ENCODE results near the gene CRYGS. TPM values are rescaled to one million over a fixed set of nuclear protein-coding genes. Genes with fewer than 3 reads are reported as not detected.
"Not testable (repeated sequence)": the region's sequence is repeated elsewhere in the genome, so short reads cannot be mapped to it uniquely, and the experiment has no call there.

CRYGS gene
- total and polyA plus RNA-seq, 4 donors = 2.5 to 24.8 (median 5.2) TPM

DNA sequence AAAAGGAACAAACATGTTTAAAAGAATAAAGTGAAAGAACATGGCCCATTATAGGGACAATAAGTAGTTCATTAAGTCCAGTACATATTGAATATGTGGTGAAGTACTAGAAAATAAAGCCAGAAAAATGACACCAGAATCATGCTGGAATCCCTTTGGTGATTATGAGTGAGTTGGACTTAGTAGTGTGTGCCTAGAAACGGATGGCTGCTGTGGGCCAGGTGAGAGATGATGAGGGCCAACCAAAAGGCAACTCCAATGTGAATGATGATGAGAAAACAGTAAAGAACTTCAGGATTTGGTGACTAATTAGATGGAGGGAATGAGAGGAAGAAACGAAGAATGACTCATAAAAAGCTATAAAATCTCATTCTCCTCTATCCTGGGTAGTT lies 3.3 kb downstream of the CRYGS start:
- DNase-seq = no peak
- intact Hi-C loops (cut with DNase I) = loop anchor here (2.0 to 5.0 kb wide), 2 partner anchors 282 to 559 kb away; no protein-coding TSS in a partner anchor
- no peaks in the 10 kb centered on the region for H3K27me3 ChIP-seq (ENCODE audit: control insufficient read depth in 1 of 2, insufficient read depth in 2 of 2, low read length in 1 of 2)
- no peaks in the 10 kb centered on the region for H3K36me3 ChIP-seq (ENCODE audit: control insufficient read depth in 1 of 2, insufficient read depth in 2 of 2, low read length in 1 of 2)
- H3K4me3 ChIP-seq (ENCODE audit: low read length in 2 of 2) = no peak overlapping the region
- H3K4me1 ChIP-seq (ENCODE audit: control insufficient read depth in 1 of 2, insufficient read depth in 2 of 2, low read length in 2 of 2) = no peaks in the 10 kb centered on the region
- no peaks in the 10 kb centered on the region for H3K9me3 ChIP-seq (ENCODE audit: control insufficient read depth, low read length)
- 26 to 40% methylated on average over 2 of the region's 2 CpGs for WGBS, 2 donors
- no peak for ATAC-seq (ENCODE audit: low FRiP score)
- H3K27ac ChIP-seq (ENCODE audit: low read depth in 1 of 2, low read length in 2 of 2) = no peak overlapping the region

DNA sequence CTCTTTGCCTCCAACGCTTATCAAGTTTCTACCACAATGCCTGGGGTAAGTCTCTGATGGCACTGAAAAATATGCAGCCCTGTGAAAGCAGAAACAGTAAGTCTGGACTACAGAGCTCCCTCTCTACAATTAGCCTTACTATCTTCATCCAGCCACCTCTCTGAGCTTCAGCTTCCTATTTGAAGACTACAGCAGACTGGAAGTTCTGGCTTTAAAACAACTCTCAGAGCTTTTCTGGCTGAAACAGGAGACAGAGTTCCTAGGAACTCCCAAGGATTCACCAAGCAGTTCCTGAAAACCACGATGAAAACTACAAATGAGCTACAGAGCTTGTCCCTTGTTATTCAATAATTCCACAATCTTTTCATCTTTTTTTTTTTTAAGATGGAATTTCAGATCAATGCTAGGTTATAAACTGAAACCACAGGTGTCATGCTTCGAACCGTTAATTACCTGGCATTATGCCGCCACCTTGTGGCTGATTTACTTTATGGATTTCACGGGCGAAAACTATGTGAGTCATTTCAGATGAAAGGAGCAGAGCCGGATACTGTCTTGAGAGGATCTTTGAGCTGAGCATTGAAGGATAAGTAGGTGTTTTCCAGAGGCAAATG lies 3.9 kb downstream of the CRYGS start:
- Histone ChIP-seq H3K4me3 (ENCODE audit: low read length in 2 of 2) (no peak overlapping the region), H3K27ac (ENCODE audit: low read depth in 1 of 2, low read length in 2 of 2) (no peak overlapping the region), H3K27me3 (ENCODE audit: control insufficient read depth in 1 of 2, insufficient read depth in 2 of 2, low read length in 1 of 2) (no peaks in the 10 kb centered on the region), H3K9me3 (ENCODE audit: control insufficient read depth, low read length) (no peaks in the 10 kb centered on the region), H3K4me1 (ENCODE audit: control insufficient read depth in 1 of 2, insufficient read depth in 2 of 2, low read length in 2 of 2) (no peaks in the 10 kb centered on the region), H3K36me3 (ENCODE audit: control insufficient read depth in 1 of 2, insufficient read depth in 2 of 2, low read length in 1 of 2) (no peaks in the 10 kb centered on the region)
- DNase-seq (peak in 1 of 2 donors; percentile 72), ATAC-seq (ENCODE audit: low FRiP score) (peak; percentile 83)
- intact Hi-C loops (cut with DNase I) = loop anchor here (2.0 to 5.0 kb wide), 2 partner anchors 282 to 558 kb away; no protein-coding TSS in a partner anchor
- WGBS, 2 donors = 6 to 8% methylated on average over 8 of the region's 8 CpGs

DNA sequence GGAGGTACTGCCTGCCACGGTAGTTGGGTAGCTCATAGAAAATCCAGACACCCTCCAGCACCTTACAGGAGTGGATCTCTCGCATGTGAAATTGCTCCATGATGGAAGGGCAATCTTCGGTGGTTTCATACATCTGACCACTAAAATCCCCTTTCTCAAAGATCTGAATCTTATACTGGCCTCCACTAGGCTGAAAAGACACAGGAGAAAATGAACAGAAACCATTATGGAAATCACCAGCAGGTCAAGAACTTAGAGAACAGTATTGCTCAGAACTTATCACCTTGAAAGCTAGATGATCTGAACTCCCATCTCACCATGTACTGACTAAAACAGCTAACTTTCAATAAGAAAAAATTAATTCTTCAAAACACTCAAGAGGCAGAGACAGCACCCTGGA lies 5.4 kb downstream of the CRYGS start:
- 95 to 97% methylated on average over 3 of the region's 3 CpGs for WGBS, 2 donors
- intact Hi-C loops (cut with DNase I) = no loop called here
- no peaks in the 10 kb centered on the region for H3K4me1 ChIP-seq (ENCODE audit: control insufficient read depth in 1 of 2, insufficient read depth in 2 of 2, low read length in 2 of 2)

GRCh38 chr3:186536883-186537844 lies 7.0 kb downstream of the CRYGS start:
- H3K27me3 ChIP-seq (ENCODE audit: control insufficient read depth in 1 of 2, insufficient read depth in 2 of 2, low read length in 1 of 2) = no peaks in the 10 kb centered on the region
- intact Hi-C loops (cut with DNase I) = no loop called here

More for the DNA sequence above, 5.4 kb downstream of the CRYGS start:
- Histone ChIP-seq H3K36me3 (ENCODE audit: control insufficient read depth in 1 of 2, insufficient read depth in 2 of 2, low read length in 1 of 2) (no peaks in the 10 kb centered on the region), H3K4me3 (ENCODE audit: low read length in 2 of 2) (no peak overlapping the region), H3K27ac (ENCODE audit: low read depth in 1 of 2, low read length in 2 of 2) (no peak overlapping the region), H3K27me3 (ENCODE audit: control insufficient read depth in 1 of 2, insufficient read depth in 2 of 2, low read length in 1 of 2) (no peaks in the 10 kb centered on the region), H3K9me3 (ENCODE audit: control insufficient read depth, low read length) (no peaks in the 10 kb centered on the region)
- DNase-seq = no peak
- no peak for ATAC-seq (ENCODE audit: low FRiP score)

GRCh38 chr3:186534113-186534669 lies 10.0 kb downstream of the CRYGS start:
- Histone ChIP-seq H3K9me3 (ENCODE audit: control insufficient read depth, low read length) (no peaks in the 10 kb centered on the region), H3K4me3 (ENCODE audit: low read length in 2 of 2) (no peak overlapping the region), H3K36me3 (ENCODE audit: control insufficient read depth in 1 of 2, insufficient read depth in 2 of 2, low read length in 1 of 2) (no peaks in the 10 kb centered on the region), H3K27ac (ENCODE audit: low read depth in 1 of 2, low read length in 2 of 2) (no peak overlapping the region), H3K4me1 (ENCODE audit: control insufficient read depth in 1 of 2, insufficient read depth in 2 of 2, low read length in 2 of 2) (no peaks in the 10 kb centered on the region), H3K27me3 (ENCODE audit: control insufficient read depth in 1 of 2, insufficient read depth in 2 of 2, low read length in 1 of 2) (no peaks in the 10 kb centered on the region)
- intact Hi-C loops (cut with DNase I) = no loop called here
- DNase-seq (no peak), ATAC-seq (ENCODE audit: low FRiP score) (peak; percentile 29)
- WGBS, 2 donors = 85 to 86% methylated on average over 6 of the region's 6 CpGs

More at GRCh38 chr3:186536883-186537844, 7.0 kb downstream of the CRYGS start:
- no peaks in the 10 kb centered on the region for H3K36me3 ChIP-seq (ENCODE audit: control insufficient read depth in 1 of 2, insufficient read depth in 2 of 2, low read length in 1 of 2)
- no peaks in the 10 kb centered on the region for H3K9me3 ChIP-seq (ENCODE audit: control insufficient read depth, low read length)
- no peak overlapping the region for H3K27ac ChIP-seq (ENCODE audit: low read depth in 1 of 2, low read length in 2 of 2)
- H3K4me3 ChIP-seq (ENCODE audit: low read length in 2 of 2) = no peak overlapping the region
- ATAC-seq (ENCODE audit: low FRiP score) (no peak), DNase-seq (no peak)
- no peaks in the 10 kb centered on the region for H3K4me1 ChIP-seq (ENCODE audit: control insufficient read depth in 1 of 2, insufficient read depth in 2 of 2, low read length in 2 of 2)

DNA sequence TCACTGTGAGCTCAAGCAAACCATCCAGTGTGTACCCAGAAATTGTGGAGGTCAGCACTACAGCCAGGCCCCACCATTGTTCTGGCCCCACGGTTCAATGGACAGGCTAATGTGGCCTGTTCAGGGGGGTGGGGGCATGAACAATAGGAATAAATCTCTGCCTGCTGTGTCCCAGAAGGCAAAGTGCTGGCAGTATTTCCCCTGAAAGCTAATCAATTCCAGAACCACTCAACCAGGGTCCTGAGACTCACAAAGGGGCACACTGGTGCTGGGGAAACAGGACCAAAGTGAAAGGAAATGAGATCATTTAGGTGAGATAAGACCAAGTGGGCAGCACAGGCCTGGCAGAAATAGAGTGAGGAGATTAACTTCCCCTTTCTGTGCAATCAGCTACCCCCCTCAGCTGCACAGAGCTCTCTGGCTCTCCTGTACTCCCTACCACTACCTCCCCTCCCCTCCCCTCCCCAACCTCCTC lies 11.5 kb downstream of the CRYGS start:
- no peak for ATAC-seq (ENCODE audit: low FRiP score)
- Histone ChIP-seq H3K36me3 (ENCODE audit: control insufficient read depth in 1 of 2, insufficient read depth in 2 of 2, low read length in 1 of 2) (no peaks in the 10 kb centered on the region), H3K27me3 (ENCODE audit: control insufficient read depth in 1 of 2, insufficient read depth in 2 of 2, low read length in 1 of 2) (no peaks in the 10 kb centered on the region), H3K4me1 (ENCODE audit: control insufficient read depth in 1 of 2, insufficient read depth in 2 of 2, low read length in 2 of 2) (no peaks in the 10 kb centered on the region), H3K9me3 (ENCODE audit: control insufficient read depth, low read length) (no peaks in the 10 kb centered on the region), H3K4me3 (ENCODE audit: low read length in 2 of 2) (no peak overlapping the region), H3K27ac (ENCODE audit: low read depth in 1 of 2, low read length in 2 of 2) (no peak overlapping the region)
- DNase-seq = no peak
- intact Hi-C loops (cut with DNase I) = no loop called here
- 59 to 73% methylated on average over 1 of the region's 1 CpG for WGBS, 2 donors

DNA sequence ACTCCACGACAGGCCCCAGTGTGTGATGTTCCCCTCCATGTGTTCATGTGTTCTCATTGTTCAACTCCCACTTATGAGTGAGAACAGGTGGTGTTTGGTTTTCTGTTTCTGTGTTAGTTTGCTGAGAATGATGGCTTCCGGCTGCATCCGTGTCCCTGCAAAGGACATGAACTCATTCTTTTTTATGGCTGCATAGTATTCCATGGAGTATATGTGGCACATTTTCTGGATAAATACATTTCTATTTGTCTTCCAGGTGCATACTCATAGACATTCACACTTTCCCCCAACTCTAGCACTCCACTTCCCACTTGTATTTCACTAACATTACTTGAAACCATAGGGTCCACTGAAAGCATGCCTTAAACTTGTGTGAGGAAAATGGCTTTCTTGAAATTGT lies 12.5 kb downstream of the CRYGS start:
- H3K27ac ChIP-seq (ENCODE audit: low read depth in 1 of 2, low read length in 2 of 2); H3K4me3 ChIP-seq (ENCODE audit: low read length in 2 of 2); H3K4me1 ChIP-seq (ENCODE audit: control insufficient read depth in 1 of 2, insufficient read depth in 2 of 2, low read length in 2 of 2); intact Hi-C loops (cut with DNase I); H3K36me3 ChIP-seq (ENCODE audit: control insufficient read depth in 1 of 2, insufficient read depth in 2 of 2, low read length in 1 of 2); ATAC-seq (ENCODE audit: low FRiP score); H3K27me3 ChIP-seq (ENCODE audit: control insufficient read depth in 1 of 2, insufficient read depth in 2 of 2, low read length in 1 of 2); H3K9me3 ChIP-seq (ENCODE audit: control insufficient read depth, low read length); DNase-seq: not testable (repeated sequence)
- WGBS, 2 donors = 96 to 97% methylated on average over 3 of the region's 3 CpGs

DNA sequence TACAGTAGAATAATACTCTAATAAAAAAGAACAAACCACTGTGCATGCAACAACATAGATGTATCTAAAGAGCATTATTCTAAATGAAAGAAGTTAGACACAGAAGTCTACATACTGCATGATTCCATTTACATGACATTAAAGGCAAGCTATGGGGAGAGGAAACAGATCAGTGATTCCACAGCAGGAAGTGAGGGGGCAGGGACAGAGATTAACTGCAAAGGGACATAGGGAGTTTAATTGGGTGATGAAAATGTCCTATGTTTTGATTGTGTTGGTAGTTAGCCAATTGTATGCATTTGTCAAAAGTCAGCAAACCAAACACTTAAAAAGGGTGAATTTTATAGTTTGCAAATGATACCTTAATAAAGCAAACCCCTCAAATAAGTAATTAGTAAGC lies 13.8 kb downstream of the CRYGS start:
- intact Hi-C loops (cut with DNase I) = no loop called here
- ATAC-seq (ENCODE audit: low FRiP score) = no peak

More for the DNA sequence above, 13.8 kb downstream of the CRYGS start:
- Histone ChIP-seq H3K27me3 (ENCODE audit: control insufficient read depth in 1 of 2, insufficient read depth in 2 of 2, low read length in 1 of 2) (no peaks in the 10 kb centered on the region), H3K36me3 (ENCODE audit: control insufficient read depth in 1 of 2, insufficient read depth in 2 of 2, low read length in 1 of 2) (no peaks in the 10 kb centered on the region), H3K27ac (ENCODE audit: low read depth in 1 of 2, low read length in 2 of 2) (no peak overlapping the region), H3K4me1 (ENCODE audit: control insufficient read depth in 1 of 2, insufficient read depth in 2 of 2, low read length in 2 of 2) (no peaks in the 10 kb centered on the region), H3K9me3 (ENCODE audit: control insufficient read depth, low read length) (no peaks in the 10 kb centered on the region), H3K4me3 (ENCODE audit: low read length in 2 of 2) (no peak overlapping the region)
- no peak for DNase-seq
